GM10248 (cell line): ENCODE measurements around the gene CRTC1.

Experiments used
- CTCF ChIA-PET: fragments of 300-600 bp; sonication (Branson Sonifier 250); formaldehyde crosslinking; extraction: SDS; loops from one replicate; lab custom pipeline; 2021; ENCODE audit warnings: antibody characterized with exemption; lab: Yijun Ruan, JAX
- POLR2A ChIA-PET: fragments of 350-650 bp; sonication (Branson Sonifier 250); formaldehyde crosslinking; extraction: SDS; loops from one replicate; lab custom pipeline; 2020; ENCODE audit warnings: antibody characterized with exemption; lab: Yijun Ruan, JAX
- DNase-seq: peaks from one replicate; pipeline ENCODE4 v3.0.0; 2012; ENCODE audit errors: extremely low spot score
- TF ChIP-seq, protein P1 (sequence below): IDR thresholded peaks from 2 replicates; pipeline ENCODE4 v1.5.1; 2012; ENCODE audit warnings: mild to moderate bottlenecking, low read depth; ENCODE audit errors: extremely low read depth, missing control alignments, control extremely low read depth

CRTC1 gene

DNA sequence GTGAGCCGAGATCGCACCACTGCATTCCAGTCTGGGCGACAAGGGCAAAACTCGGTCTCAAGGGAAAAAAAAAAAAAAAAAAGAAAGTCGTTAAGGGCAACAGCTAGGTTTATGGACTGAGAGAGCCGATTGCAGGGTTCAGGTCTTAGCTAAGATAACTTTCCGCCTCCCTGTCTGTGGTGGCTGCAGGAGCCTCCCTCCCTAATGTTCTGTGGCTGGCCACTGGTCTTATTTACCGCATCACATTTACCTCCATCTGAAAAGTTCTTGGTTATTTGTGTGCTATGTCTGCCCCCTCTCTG is 722 bp upstream of the CRTC1 start:
- ChIA-PET POLR2A (interaction anchor here (0.6 to 0.7 kb wide), 2 partner anchors 97 to 494 kb away, joined by 6 to 8 read pairs; no protein-coding TSS in a partner anchor), CTCF (interaction anchor here (0.9 to 1.3 kb wide), 3 partner anchors 10 to 94 kb away, joined by 3 to 4 read pairs (median 3); partner anchors contain the start of gene REX1BD)
- no peak for DNase-seq
- TF ChIP-seq, protein P1, sequence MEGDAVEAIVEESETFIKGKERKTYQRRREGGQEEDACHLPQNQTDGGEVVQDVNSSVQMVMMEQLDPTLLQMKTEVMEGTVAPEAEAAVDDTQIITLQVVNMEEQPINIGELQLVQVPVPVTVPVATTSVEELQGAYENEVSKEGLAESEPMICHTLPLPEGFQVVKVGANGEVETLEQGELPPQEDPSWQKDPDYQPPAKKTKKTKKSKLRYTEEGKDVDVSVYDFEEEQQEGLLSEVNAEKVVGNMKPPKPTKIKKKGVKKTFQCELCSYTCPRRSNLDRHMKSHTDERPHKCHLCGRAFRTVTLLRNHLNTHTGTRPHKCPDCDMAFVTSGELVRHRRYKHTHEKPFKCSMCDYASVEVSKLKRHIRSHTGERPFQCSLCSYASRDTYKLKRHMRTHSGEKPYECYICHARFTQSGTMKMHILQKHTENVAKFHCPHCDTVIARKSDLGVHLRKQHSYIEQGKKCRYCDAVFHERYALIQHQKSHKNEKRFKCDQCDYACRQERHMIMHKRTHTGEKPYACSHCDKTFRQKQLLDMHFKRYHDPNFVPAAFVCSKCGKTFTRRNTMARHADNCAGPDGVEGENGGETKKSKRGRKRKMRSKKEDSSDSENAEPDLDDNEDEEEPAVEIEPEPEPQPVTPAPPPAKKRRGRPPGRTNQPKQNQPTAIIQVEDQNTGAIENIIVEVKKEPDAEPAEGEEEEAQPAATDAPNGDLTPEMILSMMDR, result no peak

DNA sequence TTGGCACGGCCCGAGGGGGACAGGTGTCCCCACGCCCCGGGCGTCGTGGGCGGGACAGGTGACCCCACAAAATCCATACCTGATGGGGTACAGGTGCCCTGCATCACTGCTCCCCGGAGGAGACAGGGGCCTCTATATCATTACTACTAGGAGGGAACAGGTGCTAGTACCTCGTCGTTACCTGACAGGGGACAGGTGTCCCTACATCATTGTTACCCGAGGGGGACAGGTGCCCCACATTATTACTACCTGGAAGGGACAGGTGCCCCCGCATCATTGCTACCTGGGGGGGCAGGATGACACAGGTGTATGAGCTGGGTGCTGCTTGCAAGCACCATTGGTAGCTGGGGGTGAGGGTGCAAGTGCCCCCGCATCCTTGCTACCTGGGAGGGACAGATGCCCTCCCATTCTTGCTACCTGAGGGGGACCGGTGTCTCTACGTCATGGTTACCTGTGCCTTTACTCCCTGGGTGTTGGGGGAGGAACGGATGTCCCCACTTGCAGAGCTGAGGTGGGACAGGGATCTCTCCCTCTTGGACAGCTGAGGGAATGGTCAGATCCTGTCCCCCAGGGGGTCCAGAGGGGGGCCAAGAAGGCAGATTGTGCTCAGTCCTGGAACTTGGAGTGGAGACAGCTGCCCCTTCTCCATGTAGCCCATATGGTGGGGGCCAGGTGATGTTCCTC is 620 bp downstream of the CRTC1 start:
- ChIA-PET CTCF (no interaction called here), POLR2A (no interaction called here)
- DNase-seq, result no peak
- TF ChIP-seq, protein P1, result no peak

DNA sequence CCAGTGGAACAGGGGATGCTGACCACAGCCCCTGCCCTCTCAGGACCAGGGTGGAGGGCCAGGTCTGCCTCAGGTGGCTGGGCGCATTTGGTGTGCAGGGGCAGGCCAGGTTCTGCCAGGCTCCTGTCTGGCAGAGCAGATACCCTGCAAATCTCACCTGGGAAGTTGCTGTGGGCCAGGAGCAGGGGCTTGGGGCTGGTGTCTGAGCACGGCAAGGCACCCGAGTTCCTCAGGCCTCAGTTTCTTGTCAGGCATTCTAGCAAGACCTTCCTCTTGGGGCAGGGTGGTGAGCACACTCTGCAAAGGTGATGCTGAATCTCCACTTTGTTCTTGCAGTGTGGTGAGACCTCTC is 1.1 kb downstream of the CRTC1 start:
- no peak for DNase-seq
- ChIA-PET CTCF (no interaction called here), POLR2A (no interaction called here)
- TF ChIP-seq, protein P1, result no peak

DNA sequence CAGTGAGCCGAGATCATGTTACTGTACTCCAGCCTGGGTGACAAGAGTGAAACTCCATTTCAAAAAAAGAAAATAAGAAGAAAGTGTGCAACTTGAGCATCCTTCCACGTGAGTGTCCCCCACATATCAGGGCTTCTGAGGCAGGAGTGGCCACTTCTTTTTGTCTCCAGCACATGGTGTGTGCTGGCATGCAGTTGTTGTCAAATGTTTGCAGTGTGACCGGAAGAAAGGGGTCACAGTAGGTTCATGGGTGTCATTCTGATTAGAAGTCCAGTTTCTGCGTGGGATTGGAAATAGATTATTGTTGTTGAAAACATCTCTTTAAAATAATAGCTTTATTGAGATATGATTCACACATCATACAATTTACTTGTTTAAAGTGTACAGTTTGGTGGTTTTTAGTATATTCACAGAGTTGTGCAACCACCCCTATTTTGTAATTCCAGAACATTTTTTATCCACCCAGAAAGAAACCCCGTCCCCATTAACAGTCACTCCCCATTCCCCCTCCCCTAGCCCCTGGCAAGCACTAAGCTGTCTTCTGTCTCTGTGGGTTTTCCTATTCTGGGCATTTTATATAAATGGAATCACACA is 2.2 kb downstream of the CRTC1 start:
- POLR2A ChIA-PET, result no interaction called here
- TF ChIP-seq, protein P1, result no peak
- DNase-seq, result no peak
- CTCF ChIA-PET, result no interaction called here

DNA sequence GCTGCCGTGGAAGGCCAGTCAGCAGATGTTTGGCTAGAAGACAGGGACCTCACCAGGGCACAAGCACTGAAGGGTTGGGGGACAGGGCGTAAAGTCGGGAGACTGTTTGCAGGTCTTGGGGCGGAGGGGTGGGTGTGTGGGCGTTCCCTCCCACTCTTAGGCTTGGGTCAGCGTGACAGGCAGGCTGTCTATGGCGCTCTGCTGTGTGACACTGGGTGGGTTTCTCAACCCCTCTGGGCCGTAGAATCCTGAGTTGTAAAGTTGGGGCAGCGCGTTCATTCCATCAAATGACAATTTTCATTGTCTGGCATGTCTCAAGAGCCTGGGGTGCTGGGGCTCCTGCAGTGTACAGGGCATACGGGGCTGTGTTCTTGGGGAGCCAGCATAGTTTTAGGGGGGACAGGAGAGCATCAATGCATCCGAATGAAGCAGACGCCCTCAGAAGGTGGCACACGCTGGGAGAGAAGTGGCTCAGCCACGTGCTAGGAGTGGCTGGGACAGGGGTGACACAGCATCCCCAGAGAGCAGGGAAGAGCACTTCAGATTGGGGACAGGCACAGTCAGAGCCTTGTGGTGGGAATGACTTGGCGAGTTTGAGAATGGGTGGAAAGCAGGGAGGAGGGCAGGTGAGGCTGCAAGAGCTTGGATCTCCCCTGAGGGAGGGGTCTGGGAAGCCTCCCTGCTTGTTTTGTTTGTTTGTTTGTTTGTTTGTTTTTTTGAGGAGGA is 4.4 kb downstream of the CRTC1 start:
- DNase-seq, result no peak
- POLR2A ChIA-PET, result no interaction called here
- CTCF ChIA-PET, result no interaction called here
- TF ChIP-seq, protein P1, result no peak

DNA sequence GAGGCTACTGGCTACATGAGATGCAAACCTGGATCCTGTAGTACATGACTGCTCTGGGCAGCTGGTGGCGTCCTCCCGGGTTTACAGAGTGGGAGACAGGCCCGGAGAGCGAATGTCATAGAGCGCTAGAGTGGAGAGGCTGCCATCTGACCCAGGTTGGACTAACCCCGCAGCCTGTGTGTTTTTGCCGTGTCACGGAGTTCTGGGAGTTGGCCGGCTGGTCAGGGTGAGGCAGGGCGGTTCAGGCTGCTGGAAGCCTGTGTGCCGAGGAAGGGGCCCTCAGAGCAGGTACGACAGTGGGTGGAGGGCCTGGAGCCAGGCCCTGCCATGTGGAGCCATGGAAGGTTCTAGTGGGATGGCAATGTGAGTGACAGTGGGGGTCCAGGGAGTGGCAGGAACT is 12.5 kb downstream of the CRTC1 start:
- ChIA-PET CTCF (no interaction called here), POLR2A (no interaction called here)
- TF ChIP-seq, protein P1, result no peak
- no peak for DNase-seq
